B cell (primary cell): ENCODE measurements around the gene P4HA1. TPM values are rescaled to one million over a fixed set of nuclear protein-coding genes. Genes with fewer than 3 reads are reported as not detected.

Source experiments
- ATAC-seq: fragments of 200-7000 bp; cut with Tn5 transposase; one replicate; pipeline ENCODE4 v1.10.0; 2021; ENCODE audit warnings: low read depth, mild to moderate bottlenecking, moderate number of reproducible peaks, moderate library complexity
- CTCF ChIA-PET: fragments of 350-600 bp; sonication (Branson Sonifier 250); formaldehyde crosslinking; loops from one replicate; lab custom pipeline; 2021; ENCODE audit warnings: antibody characterized with exemption, inconsistent platforms; lab: Charles Lee
- POLR2A ChIA-PET: fragments of 350-600 bp; sonication (Branson Sonifier 250); formaldehyde crosslinking; loops from one replicate; lab custom pipeline; 2021; ENCODE audit warnings: antibody characterized with exemption; lab: Charles Lee
- DNase-seq: peaks from one replicate; pipeline ENCODE4 v3.0.0; 2013
- H2AFZ ChIP-seq: 2 replicates; pipeline ENCODE4 v1.6.1; 2012; ENCODE audit warnings: mild to moderate bottlenecking, low read depth, low read length; ENCODE audit not compliant: insufficient read depth, poor library complexity, severe bottlenecking
- H3K27ac ChIP-seq, 2 donors: 1 replicate in 1 of 2; 2 replicates in 1 of 2; pipeline ENCODE4 v1.5.1; 2012 to 2013; ENCODE audit warnings: low read length in 2 of 2, mild to moderate bottlenecking in 2 of 2, moderate library complexity in 1 of 2
- H3K27me3 ChIP-seq, 4 experiments: fragments of 200-600 bp in 1 of 4; sonication (generic) in 1 of 4; replicated peaks in 1 of 4; 1 replicate in 2 of 4; 2 replicates in 2 of 4; pipeline versions ENCODE4 v1.6.1 to v1.7.0; 2013 to 2016; ENCODE audit warnings: low read length in 3 of 4, mild to moderate bottlenecking in 2 of 4, mixed read lengths in 1 of 4, moderate library complexity in 1 of 4; ENCODE audit not compliant: insufficient read depth in 4 of 4, control insufficient read depth in 3 of 4; ENCODE audit errors: control extremely low read depth in 1 of 4
- H3K36me3 ChIP-seq, 2 experiments: replicated peaks in 1 of 2; 1 replicate in 1 of 2; 2 replicates in 1 of 2; pipeline versions ENCODE4 v1.6.1 to v1.7.1; 2013; ENCODE audit warnings: low read length in 1 of 2; ENCODE audit not compliant: insufficient read depth in 2 of 2, control insufficient read depth in 1 of 2; ENCODE audit errors: control extremely low read depth in 1 of 2, extremely low read depth in 1 of 2
- H3K4me1 ChIP-seq, 2 donors: fragments of 200-600 bp in 1 of 2; sonication (generic) in 1 of 2; 1 replicate in 1 of 2; 2 replicates in 1 of 2; pipeline versions ENCODE4 v1.5.1 to v1.6.1; 2013 to 2017; ENCODE audit warnings: low read length in 2 of 2; ENCODE audit not compliant: control insufficient read depth in 2 of 2, insufficient read depth in 2 of 2
- H3K4me2 ChIP-seq: replicated peaks from 2 replicates; pipeline ENCODE3; 2012; ENCODE audit warnings: mild to moderate bottlenecking, low read depth, low read length; ENCODE audit not compliant: poor library complexity, severe bottlenecking
- H3K4me3 ChIP-seq, 5 experiments: fragments of 200-600 bp in 1 of 5; sonication (generic) in 1 of 5; 1 replicate in 3 of 5; 2 replicates in 2 of 5; pipeline versions ENCODE4 v1.5.1 to v1.7.0; 2011 to 2016; ENCODE audit warnings: low read length in 4 of 5, mild to moderate bottlenecking in 4 of 5, low read depth in 2 of 5, control low read depth in 1 of 5, moderate library complexity in 1 of 5; ENCODE audit not compliant: insufficient read depth in 1 of 5; ENCODE audit errors: control extremely low read depth in 1 of 5, extremely low read depth in 1 of 5
- H3K79me2 ChIP-seq: fragments of 200-600 bp; sonication (generic); one replicate; pipeline ENCODE4 v1.6.0; 2016; ENCODE audit warnings: low read length; ENCODE audit not compliant: control insufficient read depth, insufficient read depth
- H3K9ac ChIP-seq: fragments of 200-600 bp; sonication (generic); 2 replicates; pipeline ENCODE4 v1.6.1; 2017; ENCODE audit warnings: mild to moderate bottlenecking, low read length, moderate library complexity
- H3K9me3 ChIP-seq, 3 donors: one replicate each; pipeline versions ENCODE4 v1.6.1 to v1.7.1; 2013; ENCODE audit warnings: low read length in 2 of 3; ENCODE audit not compliant: control insufficient read depth in 2 of 3, insufficient read depth in 1 of 3; ENCODE audit errors: control extremely low read depth in 1 of 3
- H4K20me1 ChIP-seq: 2 replicates; pipeline ENCODE4 v1.6.0; 2012; ENCODE audit warnings: mild to moderate bottlenecking, low read length; ENCODE audit not compliant: insufficient read depth, control insufficient read depth, poor library complexity, severe bottlenecking
- H3K27ac Mint-ChIP-seq: one replicate; pipeline ENCODE4 v1.8.0; 2021; ENCODE audit warnings: mixed read lengths
- H3K27me3 Mint-ChIP-seq: one replicate; pipeline ENCODE4 v1.8.0; 2021; ENCODE audit warnings: mixed read lengths
- H3K4me1 Mint-ChIP-seq: one replicate; pipeline ENCODE4 v1.8.0; 2021; ENCODE audit warnings: mixed read lengths
- H3K4me3 Mint-ChIP-seq: one replicate; pipeline ENCODE4 v1.8.0; 2021; ENCODE audit warnings: mixed read lengths
- H3K9me3 Mint-ChIP-seq: one replicate; pipeline ENCODE4 v1.8.0; 2022; ENCODE audit warnings: mixed read lengths; ENCODE audit not compliant: insufficient read depth
- EZH2 ChIP-seq: IDR thresholded peaks from 2 replicates; pipeline ENCODE4 v1.6.1; 2012; ENCODE audit warnings: borderline replicate concordance, low read depth, mild to moderate bottlenecking, moderate library complexity, low read length; ENCODE audit not compliant: insufficient read depth, poor library complexity, severe bottlenecking
- WGBS: methylation state at CpG from one replicate; pipeline ENCODE4 v1.1.5; 2013; ENCODE audit warnings: missing lambda C conversion rate; ENCODE audit not compliant: insufficient coverage; 5-methylcytosine and 5-hydroxymethylcytosine counted together
- intact Hi-C: fragments of 100-400 bp; cut with micrococcal nuclease; formaldehyde crosslinking; loops from one replicate; pipeline ENCODE4 v1.10.0; 2022
- polyA plus RNA-seq: library from polyadenylated mRNA; depleted of rRNA; stranded (reverse); fragments of >200 nt; gene quantifications from 2 replicates; pipeline ENCODE4 v1.2.3, GENCODE V29; 2012
- total RNA-seq, 2 donors: library from RNA; stranded (reverse); fragments of 120-200 nt in 1 of 2; gene quantifications; 1 replicate in 1 of 2; 2 replicates in 1 of 2; pipeline versions ENCODE4 v1.2.3 to v1.2.4, GENCODE V29; 2013 to 2022
- TF ChIP-seq, protein P1 (sequence below): fragments of 200-600 bp; IDR thresholded peaks from one replicate; pipeline ENCODE4 v1.8.0; 2022; ENCODE audit warnings: antibody characterized with exemption, mild to moderate bottlenecking

The P4HA1 gene
- total and polyA plus RNA-seq, 2 donors (not counting 1 experiment from before 2014, with no cell fraction given): 12.8 to 19.0 TPM

DNA sequence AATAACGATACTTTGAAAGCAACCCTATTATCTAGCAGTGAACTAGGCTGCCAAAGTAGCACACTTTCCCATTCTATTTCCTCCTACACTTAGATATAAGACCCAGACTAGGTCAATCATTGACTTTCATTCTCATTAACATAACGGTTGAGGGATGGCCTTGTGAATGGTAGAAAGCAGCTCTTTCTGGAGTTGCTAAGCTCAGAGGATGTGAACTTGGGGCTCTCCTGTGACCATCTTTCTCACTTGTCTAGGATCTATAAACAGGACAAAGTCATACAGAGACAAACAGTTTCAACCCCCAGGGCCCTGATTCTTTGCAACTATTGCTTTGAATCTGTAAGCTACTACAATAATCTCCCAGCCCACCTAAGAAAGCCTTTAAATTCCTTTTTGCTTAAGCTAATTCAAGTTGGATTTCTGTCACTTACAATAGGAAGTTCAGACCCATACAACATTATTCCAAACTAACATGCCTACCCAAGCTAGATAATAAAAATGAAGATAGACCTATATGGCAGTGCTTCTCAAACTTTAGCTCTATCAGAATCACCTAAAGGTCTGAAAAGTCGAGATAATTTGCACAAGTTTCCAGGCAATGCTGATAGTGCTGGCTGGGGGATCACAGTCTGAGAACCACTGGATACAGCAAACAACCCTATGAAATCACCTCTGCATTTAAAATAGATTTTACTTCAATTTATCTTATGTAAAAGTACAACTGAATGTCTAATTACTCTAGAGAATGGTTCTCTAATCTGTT is 16.7 kb downstream of the P4HA1 start:
- no peak for ATAC-seq
- Mint-ChIP-seq H3K27ac (no peak overlapping the region), H3K27me3 (no peaks in the 10 kb centered on the region), H3K9me3 (no peaks in the 10 kb centered on the region), H3K4me3 (no peak overlapping the region), H3K4me1 (peaks cover 11% of the 10 kb centered on the region)
- TF ChIP-seq, protein P1, sequence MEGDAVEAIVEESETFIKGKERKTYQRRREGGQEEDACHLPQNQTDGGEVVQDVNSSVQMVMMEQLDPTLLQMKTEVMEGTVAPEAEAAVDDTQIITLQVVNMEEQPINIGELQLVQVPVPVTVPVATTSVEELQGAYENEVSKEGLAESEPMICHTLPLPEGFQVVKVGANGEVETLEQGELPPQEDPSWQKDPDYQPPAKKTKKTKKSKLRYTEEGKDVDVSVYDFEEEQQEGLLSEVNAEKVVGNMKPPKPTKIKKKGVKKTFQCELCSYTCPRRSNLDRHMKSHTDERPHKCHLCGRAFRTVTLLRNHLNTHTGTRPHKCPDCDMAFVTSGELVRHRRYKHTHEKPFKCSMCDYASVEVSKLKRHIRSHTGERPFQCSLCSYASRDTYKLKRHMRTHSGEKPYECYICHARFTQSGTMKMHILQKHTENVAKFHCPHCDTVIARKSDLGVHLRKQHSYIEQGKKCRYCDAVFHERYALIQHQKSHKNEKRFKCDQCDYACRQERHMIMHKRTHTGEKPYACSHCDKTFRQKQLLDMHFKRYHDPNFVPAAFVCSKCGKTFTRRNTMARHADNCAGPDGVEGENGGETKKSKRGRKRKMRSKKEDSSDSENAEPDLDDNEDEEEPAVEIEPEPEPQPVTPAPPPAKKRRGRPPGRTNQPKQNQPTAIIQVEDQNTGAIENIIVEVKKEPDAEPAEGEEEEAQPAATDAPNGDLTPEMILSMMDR: no peak
- TF ChIP-seq EZH2: no peak
- Histone ChIP-seq H3K4me2 (no peak overlapping the region), H3K4me3 (no peak overlapping the region), H4K20me1 (peaks cover 26% of the 10 kb centered on the region), H3K36me3 (no peaks in the 10 kb centered on the region), H3K4me1 (no peaks in the 10 kb centered on the region), H3K79me2 (peaks cover 64% of the 10 kb centered on the region), H2AFZ (no peak overlapping the region), H3K9ac (no peak overlapping the region), H3K27me3 (no peaks in the 10 kb centered on the region), H3K9me3 (no peaks in the 10 kb centered on the region), H3K27ac (no peak overlapping the region)
- CTCF ChIA-PET: interaction anchor here (0.9 to 1.6 kb wide), 3 partner anchors 9 to 16 kb away, joined by 4 to 5 read pairs (median 5); no protein-coding TSS in a partner anchor
- no CpG with 5 or more reads among the region's 3 CpGs for WGBS
- no peak for DNase-seq
- POLR2A ChIA-PET: no interaction called here
- intact Hi-C loops: no loop called here
